ENCODE measurements around the gene PICK1.

GRCh38 chr22:38104084-38104483, 46.9 kb downstream of the PICK1 start:
- peak; percentile 49; the same call in 1 of the 2 replicates for TF ChIP-seq CTCF (conservative IDR thresholded peaks at IDR 0.05; ENCODE audit: low read depth, low read length)
- no peak for TF ChIP-seq EZH2 (IDR thresholded peaks at IDR 0.05; ENCODE audit: low read length, unreplicated experiment)
- no peak for TF ChIP-seq EZH2phosphoT487 (IDR thresholded peaks at IDR 0.05; ENCODE audit: borderline replicate concordance, low read length)

Data from PC-3 (cell line).